GM18858 (cell line): Measurements from ENCODE around the gene PHTF2.

Experiments
- ATAC-seq: cut with Tn5 transposase; IDR thresholded peaks from one replicate; pipeline ENCODE4 v1.9.1; 2021; ENCODE audit not compliant: unreplicated experiment

PHTF2 gene

DNA sequence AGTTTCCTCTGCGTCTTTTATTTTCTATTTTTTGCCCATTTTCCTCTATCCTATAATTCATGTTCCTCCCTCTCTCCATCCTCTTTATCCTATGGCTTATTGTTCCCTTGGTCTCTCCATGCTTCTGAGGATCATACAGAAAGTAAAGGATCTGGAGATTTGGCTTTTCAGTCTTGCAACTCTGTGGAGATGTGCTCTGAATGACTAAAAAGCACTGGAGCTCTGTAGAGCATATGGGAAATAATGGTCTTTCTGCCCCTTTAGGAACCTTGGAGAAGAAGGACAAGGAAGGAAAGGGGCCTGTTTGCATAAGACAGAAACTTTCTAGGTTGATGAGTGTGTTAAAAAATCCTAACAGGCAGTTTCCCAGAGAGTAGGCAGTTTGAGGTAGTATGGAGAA lies 120.1 kb downstream of the PHTF2 start:
- ATAC-seq: no peak

DNA sequence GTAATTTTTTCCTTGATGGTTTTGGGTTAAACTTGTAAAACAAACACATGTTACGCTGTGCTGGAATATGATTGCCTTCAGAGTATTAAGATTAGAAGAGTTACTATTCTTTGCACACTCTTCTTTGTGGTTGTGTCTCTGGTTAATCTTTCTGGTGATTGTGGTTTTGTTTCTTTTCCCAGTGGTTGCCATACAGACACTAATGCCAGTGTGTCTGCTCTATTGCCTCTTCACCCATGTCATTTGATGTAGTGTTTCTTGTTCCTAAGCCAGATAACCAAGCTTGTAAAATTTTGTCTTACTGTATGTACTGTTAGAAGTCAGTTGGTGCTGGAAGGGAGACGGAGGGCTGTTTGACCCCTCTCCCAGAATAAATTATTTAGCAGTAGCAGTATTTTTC lies 124.8 kb downstream of the PHTF2 start:
- ATAC-seq: no peak

DNA sequence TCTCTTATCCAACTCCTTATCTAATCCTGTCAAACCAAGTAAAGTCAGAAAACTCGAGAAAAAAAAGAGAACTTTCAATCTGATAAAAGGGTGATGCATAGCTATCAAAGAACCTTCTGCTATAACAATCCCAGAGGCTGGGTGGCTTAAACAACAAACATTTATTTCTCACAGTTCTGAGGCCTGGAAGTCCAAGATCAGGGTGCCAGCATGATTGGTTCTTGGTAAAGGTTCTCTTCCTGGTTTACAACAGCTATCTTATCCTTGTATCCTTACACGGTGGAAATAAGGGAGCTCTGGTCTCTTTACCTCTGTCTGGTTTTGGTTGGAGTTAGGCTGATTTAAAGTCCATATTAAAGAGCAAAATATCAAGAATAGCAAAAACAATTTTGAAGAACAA lies 131.9 kb downstream of the PHTF2 start:
- ATAC-seq: no peak

- ATAC-seq: no peak
These were observed 133.3 kb downstream of the PHTF2 start for GRCh38 chr7:77931841-77932240.

DNA sequence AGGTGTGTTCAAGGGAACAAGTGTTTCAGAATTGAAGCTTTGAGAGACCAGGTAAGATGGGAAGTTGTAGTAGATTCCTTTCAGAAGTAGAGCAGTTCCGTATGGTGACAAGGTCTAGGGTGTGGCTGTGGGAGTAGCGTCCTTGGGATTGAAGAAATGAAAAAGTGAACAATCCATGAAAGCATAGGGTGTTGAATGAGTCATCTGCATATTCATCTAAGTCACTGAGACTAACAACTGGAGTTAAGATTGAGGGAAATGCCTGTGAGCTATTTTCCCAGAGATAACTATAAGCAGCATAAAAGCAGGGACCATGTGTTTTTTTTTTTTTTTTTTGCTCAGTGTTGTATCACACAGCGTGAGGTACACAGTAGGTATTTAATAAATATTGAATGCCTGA lies 134.8 kb downstream of the PHTF2 start:
- ATAC-seq: no peak

- ATAC-seq: no peak
These were observed 137.2 kb downstream of the PHTF2 start for GRCh38 chr7:77935652-77936348.

DNA sequence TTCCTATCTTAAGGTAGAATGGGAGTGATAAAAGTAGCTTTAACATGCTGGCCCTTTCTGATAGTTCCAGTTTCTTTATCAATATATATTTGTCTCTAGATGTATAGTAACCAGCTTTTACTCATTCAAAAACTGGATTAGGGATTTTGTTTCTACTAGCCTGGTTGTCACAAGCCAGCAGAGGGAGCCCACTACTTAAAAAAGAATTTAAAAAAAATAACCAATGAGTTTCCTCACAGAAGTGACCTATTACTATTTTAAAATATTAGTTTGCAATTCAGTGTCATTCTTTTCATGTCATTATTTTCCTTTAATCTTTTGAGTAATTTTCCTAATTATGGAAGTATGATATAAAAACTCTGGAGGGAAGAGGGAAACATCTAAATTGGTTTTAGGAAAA lies 142.1 kb downstream of the PHTF2 start:
- no peak for ATAC-seq

DNA sequence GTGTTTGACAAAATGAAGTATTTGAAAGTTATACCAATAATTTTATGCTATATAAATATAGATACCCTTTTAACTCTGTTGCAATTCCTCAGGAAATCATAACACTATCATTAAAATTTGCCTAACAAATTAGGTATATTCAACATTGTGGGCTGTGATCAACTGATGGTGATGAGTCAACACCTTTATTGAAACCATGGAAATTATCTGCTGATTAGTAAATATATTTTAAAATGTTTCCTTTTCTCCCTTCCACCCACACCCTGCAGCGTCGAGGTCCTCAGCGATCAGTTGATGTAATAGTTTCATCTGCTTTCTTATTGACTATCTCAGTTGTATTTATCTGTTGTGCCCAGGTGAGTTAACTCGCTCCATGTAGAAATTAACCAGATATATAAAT lies 143.9 kb downstream of the PHTF2 start:
- ATAC-seq: no peak

GRCh38 chr7:77944183-77945182 lies 145.9 kb downstream of the PHTF2 start:
- no peak for ATAC-seq

DNA sequence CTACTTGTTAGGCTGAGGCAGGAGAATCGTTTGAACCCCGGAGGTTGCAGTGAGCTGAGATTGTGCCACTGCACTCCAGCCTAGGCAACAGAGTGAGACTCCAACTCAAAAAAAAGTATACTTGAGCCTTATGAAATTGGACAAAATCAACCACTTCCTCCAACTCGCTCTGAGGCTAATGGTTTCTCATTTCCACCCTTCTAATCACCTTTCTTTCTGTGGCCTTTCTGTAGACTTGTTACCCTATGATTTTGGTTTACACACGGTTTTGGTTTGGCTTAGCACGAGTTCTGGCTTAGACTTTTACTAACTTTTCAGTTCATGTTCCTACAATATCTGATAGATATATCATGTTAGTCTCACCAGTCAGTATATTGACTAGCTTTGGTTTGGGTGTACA lies 152.0 kb downstream of the PHTF2 start:
- ATAC-seq: no peak

- no peak for ATAC-seq
These were observed 156.4 kb downstream of the PHTF2 start for GRCh38 chr7:77954773-77955555.

DNA sequence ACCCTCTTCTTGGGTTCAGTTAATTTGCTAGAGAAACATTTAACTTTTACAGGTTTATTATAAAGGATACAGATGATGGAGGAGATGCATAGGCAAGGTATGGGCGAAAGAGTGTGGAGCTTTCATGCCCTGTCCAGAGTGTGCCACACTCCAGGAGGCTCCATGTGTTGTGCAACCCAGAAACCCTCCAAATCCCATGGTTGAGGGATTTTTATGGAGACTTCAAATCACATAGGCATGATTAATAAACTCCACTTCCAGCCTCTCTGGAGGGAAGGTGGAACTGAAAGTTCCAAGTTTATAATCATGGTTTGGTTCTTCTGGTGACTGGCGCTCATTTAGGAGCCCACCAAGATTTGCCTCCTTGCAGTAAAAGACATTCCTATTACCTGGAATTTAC lies 159.9 kb downstream of the PHTF2 start:
- ATAC-seq: no peak

DNA sequence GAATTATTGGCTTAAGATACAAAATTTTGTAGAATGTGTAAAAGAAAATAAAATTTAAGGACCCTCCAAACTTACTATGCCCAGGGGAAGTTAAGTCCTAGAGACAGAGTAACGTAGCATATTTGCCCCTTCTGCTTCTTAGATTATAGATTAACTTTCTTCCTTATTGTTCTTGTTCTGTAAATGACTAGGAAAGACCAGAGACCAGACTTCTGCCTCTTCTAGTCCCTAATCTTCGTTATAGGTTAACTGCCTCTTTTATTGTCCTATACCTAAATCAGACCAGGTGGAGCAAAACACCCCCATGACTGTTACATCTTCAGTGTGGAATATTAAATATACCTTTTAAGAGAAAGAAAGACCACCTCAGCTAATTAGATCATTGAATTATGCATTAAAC lies 160.5 kb downstream of the PHTF2 start:
- no peak for ATAC-seq

GRCh38 chr7:77960336-77960735 lies 161.8 kb downstream of the PHTF2 start:
- ATAC-seq: no peak

DNA sequence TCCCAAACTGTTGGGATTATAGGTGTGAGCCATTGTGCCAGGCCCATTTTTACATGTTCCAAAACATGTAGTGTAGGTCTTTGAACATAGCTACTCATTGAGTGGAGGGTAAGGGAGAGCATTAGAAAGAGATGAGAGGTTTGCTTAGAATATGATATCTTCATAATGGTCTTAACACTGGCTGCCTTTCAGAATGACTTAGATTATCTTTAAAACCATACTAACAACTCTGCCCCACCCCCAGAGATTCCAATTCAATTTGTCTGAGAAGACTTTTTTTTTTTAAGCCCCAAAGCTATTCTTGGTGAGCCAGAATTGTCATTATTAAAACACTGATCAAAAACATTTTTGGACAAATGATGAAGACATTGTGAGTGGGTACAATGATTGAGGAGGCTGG lies 168.9 kb downstream of the PHTF2 start:
- no peak for ATAC-seq

- no peak for ATAC-seq
These were observed 173.2 kb downstream of the PHTF2 start for GRCh38 chr7:77971726-77972125.

- no peak for ATAC-seq
These were observed 177.3 kb downstream of the PHTF2 start for GRCh38 chr7:77975672-77976480.

- no peak for ATAC-seq
These were observed 180.6 kb downstream of the PHTF2 start for GRCh38 chr7:77979219-77979618.

- no peak for ATAC-seq
These were observed 181.6 kb downstream of the PHTF2 start for GRCh38 chr7:77980087-77980713.

GRCh38 chr7:77982926-77983550 lies 184.5 kb downstream of the PHTF2 start:
- no peak for ATAC-seq
